HL-60/S4 (cell line): ENCODE results near the gene KLHDC4.
"Not testable (repeated sequence)": the region's sequence is repeated elsewhere in the genome, so short reads cannot be mapped to it uniquely, and the experiment has no call there.

ENCODE experiments used
- in situ Hi-C: fragments of 300-500 bp; cut with MboI; formaldehyde crosslinking; loops from 2 replicates; pipeline ENCODE4 v1.14.3; 2022; ENCODE audit warnings: low sequenced_read_pairs

Gene KLHDC4

GRCh38 chr16:87721622-87722585, 43.9 kb downstream of the KLHDC4 start:
- in situ Hi-C loops: no loop called here

- in situ Hi-C loops: no loop called here
These were observed 45.3 kb downstream of the KLHDC4 start for GRCh38 chr16:87720446-87720845.

- in situ Hi-C loops: not testable (repeated sequence)
These were observed 47.0 kb downstream of the KLHDC4 start for GRCh38 chr16:87718831-87719230.

GRCh38 chr16:87715658-87716057, 50.1 kb downstream of the KLHDC4 start:
- in situ Hi-C loops: no loop called here

GRCh38 chr16:87715231-87715630, 50.6 kb downstream of the KLHDC4 start:
- in situ Hi-C loops: no loop called here

GRCh38 chr16:87713451-87714229, 52.1 kb downstream of the KLHDC4 start:
- in situ Hi-C loops: no loop called here

- in situ Hi-C loops: no loop called here
These were observed 53.5 kb downstream of the KLHDC4 start for GRCh38 chr16:87712184-87712762.

- in situ Hi-C loops: no loop called here
These were observed 54.9 kb downstream of the KLHDC4 start for GRCh38 chr16:87710887-87711286.

- in situ Hi-C loops: no loop called here
These were observed 56.1 kb downstream of the KLHDC4 start for GRCh38 chr16:87709677-87710076.

- in situ Hi-C loops: no loop called here
These were observed 56.7 kb downstream of the KLHDC4 start for GRCh38 chr16:87708881-87709638.

GRCh38 chr16:87707714-87708580, 57.8 kb downstream of the KLHDC4 start:
- in situ Hi-C loops: no loop called here

GRCh38 chr16:87707097-87707496, 58.7 kb downstream of the KLHDC4 start:
- in situ Hi-C loops: no loop called here

GRCh38 chr16:87706278-87707000, 59.3 kb downstream of the KLHDC4 start:
- in situ Hi-C loops: no loop called here

- in situ Hi-C loops: no loop called here
These were observed 60.0 kb downstream of the KLHDC4 start for GRCh38 chr16:87705771-87706277.

- in situ Hi-C loops: no loop called here
These were observed 60.9 kb downstream of the KLHDC4 start for GRCh38 chr16:87704754-87705353.

- in situ Hi-C loops: no loop called here
These were observed 61.9 kb downstream of the KLHDC4 start for GRCh38 chr16:87703835-87704375.

GRCh38 chr16:87703071-87703470, 62.7 kb downstream of the KLHDC4 start:
- in situ Hi-C loops: no loop called here

- in situ Hi-C loops: no loop called here
These were observed 63.4 kb downstream of the KLHDC4 start for GRCh38 chr16:87702325-87702811.
